G401 (cell line): ENCODE measurements around the gene PFKP. TPM values are rescaled to one million over a fixed set of nuclear protein-coding genes. Genes with fewer than 3 reads are reported as not detected.

Source experiments
- DNase-seq: peaks from one replicate; pipeline ENCODE4 v3.0.0-alpha.2; 2015; ENCODE audit warnings: low spot score
- in situ Hi-C: cut with HindIII; loops from 2 replicates; pipeline ENCODE4 v1.10.0; 2016; ENCODE audit warnings: low sequenced_read_pairs, mixed read lengths
- total RNA-seq: library from RNA; depleted of rRNA; stranded (reverse); fragments of >200 nt; shearing (Covaris generic); gene quantifications from 2 replicates; pipeline ENCODE4 v1.2.3, GENCODE V29; 2014

Gene PFKP
- total RNA-seq, 1 experiment from 2014 or later: 222 TPM

GRCh38 chr10:3068201-3068967, 1.0 kb downstream of the PFKP start:
- peak; percentile 62 for DNase-seq
- in situ Hi-C loops: no loop called here

DNA sequence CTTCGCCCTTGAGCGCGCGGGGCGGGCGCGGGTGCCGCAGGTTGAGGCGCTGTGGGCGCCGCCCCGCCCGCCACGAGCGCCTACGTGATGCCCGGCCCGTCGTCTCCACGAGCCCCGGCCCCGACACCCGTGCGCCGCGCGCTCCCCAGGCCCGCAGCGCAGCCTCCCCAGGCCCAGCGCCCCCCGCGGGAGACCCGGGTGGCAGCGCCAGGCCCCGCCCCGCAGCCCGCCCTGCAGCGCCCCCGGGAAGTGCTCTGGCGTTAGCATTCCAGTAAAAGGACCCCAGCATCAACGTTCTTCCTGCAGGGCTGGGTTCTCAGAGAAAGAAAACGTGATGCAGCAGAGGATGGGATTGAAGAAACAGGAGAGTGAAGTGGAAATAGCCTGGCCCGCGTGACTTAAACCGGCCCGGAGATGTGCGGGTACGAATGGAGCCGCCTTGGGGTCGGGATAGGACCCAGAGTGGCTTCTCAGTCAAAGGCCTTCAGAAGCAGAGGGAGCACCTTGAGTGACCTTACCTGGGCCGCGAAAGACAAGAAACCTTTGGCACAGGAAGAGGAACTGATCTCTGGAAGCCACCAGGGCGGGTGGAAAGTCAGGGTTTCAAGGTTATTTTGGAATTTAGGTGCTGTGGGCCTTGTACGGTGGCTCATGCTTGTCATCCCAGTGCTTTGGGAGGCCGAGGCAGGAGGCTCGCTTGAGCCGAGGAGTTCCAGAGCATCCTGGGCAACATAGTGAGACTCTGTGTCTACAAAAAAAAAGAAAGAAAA, 1.8 kb downstream of the PFKP start:
- peak; percentile 51 for DNase-seq

DNA sequence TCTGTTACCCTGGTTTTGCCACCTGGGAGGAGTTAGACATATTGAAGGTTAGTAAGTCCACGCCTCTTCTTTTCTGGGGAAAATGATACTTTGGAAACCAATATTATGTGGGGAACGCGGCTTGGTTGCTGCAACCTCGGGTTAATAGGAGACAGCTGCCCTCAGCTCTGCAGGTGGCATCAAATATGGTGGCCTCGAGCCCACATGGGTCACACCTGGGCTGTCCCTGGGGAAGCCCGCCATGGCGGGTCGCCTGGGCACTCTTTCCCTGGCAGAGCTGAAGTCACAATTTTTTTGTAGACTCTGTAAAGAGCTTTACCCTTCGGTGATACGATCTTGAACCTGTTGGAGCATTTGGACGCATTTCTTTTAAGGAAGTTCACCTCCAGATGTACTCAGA, 2.5 kb downstream of the PFKP start:
- no peak for DNase-seq
- in situ Hi-C loops: no loop called here

More for the DNA sequence above, 1.8 kb downstream of the PFKP start:
- in situ Hi-C loops: no loop called here

DNA sequence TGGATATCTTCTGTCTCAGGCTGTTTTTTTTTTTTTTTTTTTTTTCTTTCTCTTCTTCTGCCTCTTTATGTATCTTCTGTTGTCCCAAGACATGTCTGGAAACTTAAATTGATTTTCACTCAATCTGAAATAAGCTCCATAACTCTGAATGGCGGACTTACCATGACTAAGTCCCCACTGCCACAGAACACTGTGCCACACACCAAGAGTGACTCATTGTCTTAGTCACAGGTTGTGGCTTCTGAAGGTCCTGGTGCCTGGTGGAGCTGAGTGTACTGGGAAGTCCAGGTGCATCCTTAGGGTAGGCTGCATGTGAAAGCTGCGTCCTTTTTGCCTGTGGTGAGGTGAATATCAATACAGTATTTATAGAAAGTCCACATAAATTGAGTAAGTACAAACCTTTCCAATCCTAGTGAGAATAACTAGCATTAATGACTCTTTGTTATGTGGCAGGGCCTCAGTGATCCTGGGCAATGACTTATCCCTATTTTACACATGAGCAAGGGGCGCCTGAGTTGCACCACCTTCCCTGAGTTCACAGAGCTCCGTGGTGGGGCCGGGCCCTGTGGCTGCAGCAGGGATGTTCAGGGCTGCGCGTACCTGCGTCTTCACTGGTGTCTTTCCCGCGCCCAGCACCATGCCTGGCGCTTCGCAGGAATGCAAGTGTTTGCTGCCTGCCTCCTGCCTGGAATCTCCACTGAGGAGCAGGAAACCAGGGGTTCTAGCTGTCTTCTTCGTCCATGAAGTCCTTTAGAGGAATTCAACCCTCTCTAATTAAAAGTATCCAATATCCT, 4.3 kb downstream of the PFKP start:
- in situ Hi-C loops: no loop called here
- DNase-seq: no peak

DNA sequence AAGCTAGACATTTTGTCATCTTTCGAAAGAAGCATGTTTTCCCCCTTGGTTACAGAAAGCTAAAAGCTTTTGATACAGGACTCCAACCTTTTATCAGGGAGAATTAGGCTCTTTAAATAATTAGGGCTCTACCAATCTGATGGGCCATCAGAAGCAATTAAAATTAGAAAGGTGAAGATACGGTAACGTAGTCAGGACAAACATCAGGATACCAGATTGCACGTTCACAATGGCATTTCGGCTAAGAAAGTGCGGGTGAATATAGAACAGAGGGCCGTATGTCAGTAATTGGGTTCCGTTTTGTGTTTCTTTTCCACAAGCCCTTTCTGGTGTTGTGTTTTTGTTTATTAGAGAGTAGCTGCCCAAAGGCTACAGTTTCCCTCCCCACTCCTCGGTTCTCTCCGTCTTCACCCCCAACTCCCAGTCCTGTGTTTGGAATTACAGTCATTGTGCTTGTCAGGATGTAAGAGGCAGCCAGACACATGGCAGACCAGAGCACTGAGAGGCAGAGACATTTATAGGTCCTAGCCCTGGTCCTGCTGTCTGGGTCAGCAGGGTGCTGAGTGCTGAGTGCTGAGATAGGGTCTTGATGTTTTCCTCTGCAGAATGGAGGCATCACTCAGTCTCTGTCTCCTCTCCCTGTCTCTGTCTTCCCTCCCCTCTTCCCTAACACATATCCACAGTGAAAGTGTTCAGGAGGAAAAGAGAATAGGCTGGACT, 5.5 kb downstream of the PFKP start:
- no peak for DNase-seq

DNA sequence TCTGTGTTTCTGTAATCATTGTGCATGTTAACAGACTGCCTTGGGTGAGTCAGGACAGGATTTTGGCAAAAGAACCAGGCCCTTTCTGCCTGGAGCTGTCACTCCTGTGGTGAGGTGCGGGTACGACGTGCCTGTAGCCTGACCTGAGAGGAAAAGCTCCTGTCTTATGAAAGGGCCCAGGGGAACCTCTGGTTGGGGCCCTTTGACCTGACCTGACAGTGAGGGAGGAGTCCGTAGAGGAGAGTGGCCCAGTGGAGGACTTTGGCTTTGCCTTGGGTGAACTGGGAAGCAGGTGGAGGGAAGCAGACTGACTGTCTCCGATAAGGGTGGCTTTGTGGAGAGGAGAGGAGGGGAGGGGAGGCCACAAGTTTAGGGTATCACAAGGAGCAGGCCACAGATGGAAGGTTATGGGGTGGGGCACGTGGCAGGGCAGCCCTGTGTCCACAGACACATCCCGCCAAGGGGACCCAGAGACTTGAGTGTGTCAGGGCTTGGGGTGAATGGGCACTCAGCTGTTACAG, 6.9 kb downstream of the PFKP start:
- peak; percentile 73 for DNase-seq
- in situ Hi-C loops: no loop called here

More for the DNA sequence above, 5.5 kb downstream of the PFKP start:
- in situ Hi-C loops: no loop called here

DNA sequence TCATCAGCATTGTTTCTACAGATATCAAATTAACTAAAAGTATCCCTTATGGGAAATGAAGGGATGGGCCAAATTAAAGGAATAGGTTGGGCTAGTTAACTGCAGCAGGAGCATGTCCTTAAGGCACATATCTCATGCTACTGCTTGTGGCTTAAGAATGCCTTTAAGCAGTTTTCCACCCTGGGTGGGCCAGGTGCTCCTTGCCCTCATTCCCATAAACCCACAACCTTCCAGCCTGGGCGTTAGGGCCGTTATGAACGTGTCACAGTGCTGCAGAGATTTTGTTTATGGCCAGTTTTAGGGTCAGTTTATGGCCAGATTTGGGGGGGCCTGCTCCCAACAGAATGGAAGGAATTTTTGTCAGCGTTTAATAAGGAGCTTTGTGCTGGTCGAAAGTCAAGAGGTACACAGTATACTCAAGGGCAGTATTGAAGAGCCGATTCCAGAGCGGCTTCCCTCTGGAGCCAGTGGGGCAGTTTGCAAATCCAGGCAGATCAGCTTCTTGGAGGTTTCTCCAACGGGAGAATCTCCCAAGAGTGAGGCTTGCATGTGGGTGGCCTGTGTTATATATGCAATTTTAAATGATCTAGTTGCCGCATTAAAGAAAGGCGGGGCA, 7.7 kb downstream of the PFKP start:
- in situ Hi-C loops: no loop called here
- no peak for DNase-seq

DNA sequence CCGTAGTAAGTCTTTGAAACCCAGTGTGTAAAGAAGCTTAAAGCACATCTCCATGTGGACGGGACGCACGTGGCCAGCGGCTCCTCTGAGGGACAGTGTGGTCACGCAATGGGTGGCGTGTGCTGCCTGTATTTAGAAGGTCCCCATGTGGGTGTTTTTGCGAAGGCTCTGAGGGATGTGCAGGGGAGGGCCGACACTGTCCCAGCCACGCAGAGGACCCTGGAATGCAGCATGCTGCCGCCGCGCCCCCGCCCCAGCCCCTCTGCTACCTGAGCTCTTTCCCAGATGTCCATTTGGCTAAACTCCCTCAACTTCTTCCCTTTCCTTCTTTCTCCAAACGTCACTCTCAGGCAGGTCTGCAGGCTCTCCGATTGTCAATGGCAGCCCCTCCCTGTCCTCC, 8.8 kb downstream of the PFKP start:
- in situ Hi-C loops: no loop called here
- DNase-seq: no peak

DNA sequence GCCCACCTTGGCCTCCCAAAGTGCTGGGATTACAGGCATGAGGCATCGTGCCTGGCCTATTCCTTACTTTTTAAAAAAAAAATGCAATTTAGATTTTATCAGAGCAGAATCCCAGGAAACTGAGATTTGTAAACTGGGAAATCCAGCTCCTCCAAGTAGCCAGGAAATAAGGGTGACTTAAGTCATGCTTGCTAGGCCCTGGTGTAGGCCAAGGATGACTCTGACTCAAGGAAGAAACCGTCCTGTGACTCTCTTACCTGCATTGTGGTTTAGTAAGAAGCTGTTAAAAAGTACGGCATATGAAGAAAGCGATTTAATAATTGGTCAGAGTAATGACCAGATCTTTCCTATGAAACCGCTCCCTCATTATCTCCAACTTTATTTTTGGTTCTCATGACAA, 10.2 kb downstream of the PFKP start:
- DNase-seq: no peak
- in situ Hi-C loops: no loop called here

DNA sequence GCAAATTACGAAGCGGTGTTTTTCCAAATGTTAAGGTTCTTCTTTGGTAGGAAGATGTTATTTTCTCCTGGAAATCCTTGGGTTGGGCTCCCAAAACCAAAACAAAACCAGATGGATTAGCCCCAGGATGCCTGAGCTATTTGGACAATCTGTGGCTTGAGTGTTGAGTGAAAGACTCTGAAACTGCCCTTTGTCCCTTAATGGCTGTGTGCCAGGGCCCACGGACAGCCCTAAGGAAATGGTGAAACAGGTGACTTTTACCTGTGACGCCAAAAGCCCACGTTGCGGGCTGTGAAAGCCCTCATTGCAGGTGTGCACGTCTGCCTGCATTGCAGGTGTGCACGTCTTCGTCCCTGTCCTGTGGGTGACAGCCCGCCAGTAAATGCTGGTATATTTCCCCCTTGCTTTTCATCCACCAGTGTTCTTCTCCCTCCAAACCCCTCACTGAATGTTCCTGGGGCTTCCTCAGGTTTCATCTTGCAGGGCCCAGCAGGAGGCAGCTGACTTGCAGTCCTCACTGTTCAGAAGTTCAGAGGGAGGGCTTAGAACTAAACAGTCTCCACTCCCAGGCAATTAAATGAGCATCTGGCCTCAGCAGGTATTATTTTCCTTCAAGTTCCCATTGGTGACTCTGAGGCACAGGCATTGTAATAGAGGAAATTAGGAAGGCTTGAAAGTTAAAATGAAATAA, 10.7 kb downstream of the PFKP start:
- peak; percentile 86 for DNase-seq

GRCh38 chr10:3081383-3081981, 14.1 kb downstream of the PFKP start:
- in situ Hi-C loops: no loop called here
- DNase-seq: no peak

More for the DNA sequence above, 10.7 kb downstream of the PFKP start:
- in situ Hi-C loops: no loop called here

GRCh38 chr10:3082290-3082689, 14.9 kb downstream of the PFKP start:
- DNase-seq: no peak
- in situ Hi-C loops: no loop called here

GRCh38 chr10:3085785-3086567, 18.6 kb downstream of the PFKP start:
- DNase-seq: no peak
- in situ Hi-C loops: no loop called here

DNA sequence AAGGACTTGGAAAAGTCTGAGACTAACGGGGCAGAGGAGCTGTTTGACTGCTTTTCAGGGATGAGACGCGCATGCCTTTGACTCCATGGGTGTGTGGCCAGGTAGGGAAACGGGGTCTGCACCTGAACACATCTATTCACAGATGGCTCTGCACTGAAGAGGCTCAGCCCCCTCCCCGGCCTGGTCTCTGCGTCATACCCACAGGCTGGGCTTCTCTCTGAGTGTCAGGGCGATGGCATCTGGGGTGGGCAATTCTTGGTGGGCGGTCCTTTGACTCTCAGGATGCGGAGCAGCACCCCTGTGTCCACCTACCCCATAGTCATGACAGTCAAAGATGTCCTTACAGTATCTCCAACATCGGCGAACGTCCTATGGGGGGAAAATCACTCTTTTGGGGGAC, 23.0 kb downstream of the PFKP start:
- in situ Hi-C loops: no loop called here
- DNase-seq: no peak

- in situ Hi-C loops: no loop called here
- peak; percentile 86 for DNase-seq
These were observed 23.8 kb downstream of the PFKP start for GRCh38 chr10:3090914-3091787.

DNA sequence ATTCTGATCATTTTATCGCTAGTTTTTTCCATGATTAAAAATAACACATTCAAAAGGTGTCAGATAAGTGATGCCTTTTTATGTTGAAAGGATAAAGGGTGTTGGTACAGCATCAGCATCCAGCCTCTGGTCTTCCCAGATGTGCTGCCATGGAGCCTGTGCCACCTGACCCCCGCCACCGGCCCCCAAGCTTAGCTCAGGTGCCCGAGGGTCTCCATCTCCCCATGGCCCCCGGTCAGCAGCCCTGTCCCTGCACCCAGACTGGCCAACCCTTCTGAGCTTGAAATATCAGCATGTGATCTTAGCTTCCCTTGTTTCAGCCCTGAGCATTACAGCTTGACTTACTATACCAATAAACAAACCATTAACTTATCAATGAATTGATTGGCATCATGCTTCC, 24.6 kb downstream of the PFKP start:
- no peak for DNase-seq
- in situ Hi-C loops: no loop called here
